HEK293T (cell line): ENCODE measurements around the gene PLXNA2.

ENCODE experiments used
- CTBP1 ChIP-seq: fragments of 450-650 bp; IDR thresholded peaks from 2 replicates; pipeline ENCODE4 v1.6.1; 2016; ENCODE audit warnings: borderline replicate concordance
- FOXA1 ChIP-seq: fragments of 450-650 bp; IDR thresholded peaks from 2 replicates; pipeline ENCODE4 v1.6.1; 2016; ENCODE audit warnings: mild to moderate bottlenecking
- FOXK2 ChIP-seq: fragments of 450-650 bp; IDR thresholded peaks from 2 replicates; pipeline ENCODE4 v1.6.1; 2016; ENCODE audit warnings: mild to moderate bottlenecking
- NFRKB ChIP-seq: fragments of 450-650 bp; IDR thresholded peaks from 2 replicates; pipeline ENCODE4 v1.6.1; 2016; ENCODE audit warnings: mild to moderate bottlenecking, moderate library complexity
- SP1 ChIP-seq: fragments of 450-650 bp; IDR thresholded peaks from 2 replicates; pipeline ENCODE4 v1.6.1; 2017
- ZNF384 ChIP-seq: fragments of 450-650 bp; IDR thresholded peaks from 2 replicates; pipeline ENCODE4 v1.6.1; 2016
- TF ChIP-seq, protein P1 (sequence below): fragments of 450-650 bp; IDR thresholded peaks from 2 replicates; pipeline ENCODE4 v1.6.1; 2016

DNA sequence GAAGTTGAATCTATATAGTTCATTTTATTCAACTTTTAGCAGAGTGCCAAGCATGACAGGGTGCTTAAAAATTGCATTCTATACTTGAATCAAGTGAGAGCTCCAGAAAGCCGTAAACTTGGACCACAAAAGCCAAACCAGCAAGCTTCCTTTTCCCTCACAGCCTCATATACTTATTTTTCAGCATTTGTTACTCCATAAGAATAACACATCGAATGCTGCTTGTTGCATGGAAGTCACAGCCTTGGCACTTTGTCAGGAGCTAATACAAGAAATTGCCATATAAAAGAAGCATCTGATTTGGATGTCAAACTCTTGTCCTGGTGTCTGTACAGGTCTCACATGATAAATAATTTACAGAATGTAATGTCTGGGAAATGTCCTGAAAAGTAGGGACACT is 87.4 kb downstream of the PLXNA2 start:
- TF ChIP-seq CTBP1 (no peak), FOXA1 (no peak), SP1 (no peak), NFRKB (no peak), FOXK2 (no peak), ZNF384 (no peak)
- TF ChIP-seq, protein P1, sequence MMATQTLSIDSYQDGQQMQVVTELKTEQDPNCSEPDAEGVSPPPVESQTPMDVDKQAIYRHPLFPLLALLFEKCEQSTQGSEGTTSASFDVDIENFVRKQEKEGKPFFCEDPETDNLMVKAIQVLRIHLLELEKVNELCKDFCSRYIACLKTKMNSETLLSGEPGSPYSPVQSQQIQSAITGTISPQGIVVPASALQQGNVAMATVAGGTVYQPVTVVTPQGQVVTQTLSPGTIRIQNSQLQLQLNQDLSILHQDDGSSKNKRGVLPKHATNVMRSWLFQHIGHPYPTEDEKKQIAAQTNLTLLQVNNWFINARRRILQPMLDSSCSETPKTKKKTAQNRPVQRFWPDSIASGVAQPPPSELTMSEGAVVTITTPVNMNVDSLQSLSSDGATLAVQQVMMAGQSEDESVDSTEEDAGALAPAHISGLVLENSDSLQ = no peak
